GM12801 (cell line): ENCODE results near the gene TWNK.

Experiments
- CTCF ChIP-seq: IDR thresholded peaks from one replicate; pipeline ENCODE4 v1.5.1; 2011; ENCODE audit warnings: control low read depth; ENCODE audit not compliant: insufficient read length; ENCODE audit errors: extremely low read depth

Gene TWNK

GRCh38 chr10:100998991-100999741 lies 11.8 kb downstream of the TWNK start:
- no peak for TF ChIP-seq CTCF

- TF ChIP-seq CTCF = no peak
These were observed 12.4 kb downstream of the TWNK start, which contains the start of gene LZTS2 for GRCh38 chr10:100999742-101000126. Gene LZTS2 (plus strand): TSS chr10:100999808. CDS start chr10:101002539, 2,731 bp downstream.

GRCh38 chr10:101000127-101000914 lies 13.0 kb downstream of the TWNK start:
- no peak for TF ChIP-seq CTCF

GRCh38 chr10:101000915-101001658 lies 13.7 kb downstream of the TWNK start:
- no peak for TF ChIP-seq CTCF

- TF ChIP-seq CTCF = no peak
These were observed 14.3 kb downstream of the TWNK start for GRCh38 chr10:101001659-101002035.

- TF ChIP-seq CTCF = no peak
These were observed 15.1 kb downstream of the TWNK start for GRCh38 chr10:101002456-101002855.

- no peak for TF ChIP-seq CTCF
These were observed 16.4 kb downstream of the TWNK start for GRCh38 chr10:101003639-101004206.
